GOT3 (cell line): ENCODE results near the gene TBCD.

Source experiments
- DNase-seq: peaks from one replicate; lab custom pipeline; 2025; ENCODE audit warnings: mixed read lengths; lab: John Stamatoyannopoulos, UW

TBCD gene

GRCh38 chr17:82810644-82811430 lies 59.0 kb downstream of the TBCD start:
- no peak for DNase-seq

- no peak for DNase-seq
Measured at GRCh38 chr17:82812058-82812457, 60.2 kb downstream of the TBCD start.

GRCh38 chr17:82812601-82813000 lies 60.7 kb downstream of the TBCD start:
- DNase-seq: no peak

GRCh38 chr17:82813299-82814051 lies 61.6 kb downstream of the TBCD start:
- DNase-seq: no peak

- no peak for DNase-seq
Measured at GRCh38 chr17:82814834-82815233, 63.0 kb downstream of the TBCD start.

- no peak for DNase-seq
Measured at GRCh38 chr17:82815354-82815753, 63.5 kb downstream of the TBCD start.

- no peak for DNase-seq
Measured at GRCh38 chr17:82815790-82816305, 64.0 kb downstream of the TBCD start.

GRCh38 chr17:82816358-82816757 lies 64.5 kb downstream of the TBCD start:
- DNase-seq: no peak

GRCh38 chr17:82817947-82818346 lies 66.1 kb downstream of the TBCD start:
- DNase-seq: no peak

GRCh38 chr17:82820278-82821251 lies 68.7 kb downstream of the TBCD start:
- no peak for DNase-seq

- DNase-seq: no peak
Measured at GRCh38 chr17:82821554-82821953, 69.7 kb downstream of the TBCD start.

GRCh38 chr17:82822281-82822680 lies 70.4 kb downstream of the TBCD start:
- no peak for DNase-seq

- no peak for DNase-seq
Measured at GRCh38 chr17:82823004-82823403, 71.1 kb downstream of the TBCD start.

GRCh38 chr17:82825540-82826124 lies 73.8 kb downstream of the TBCD start:
- DNase-seq: no peak

GRCh38 chr17:82826211-82826610 lies 74.3 kb downstream of the TBCD start:
- DNase-seq: no peak

- no peak for DNase-seq
Measured at GRCh38 chr17:82826956-82827355, 75.1 kb downstream of the TBCD start.

- DNase-seq: no peak
Measured at GRCh38 chr17:82828875-82829487, 77.1 kb downstream of the TBCD start.

- no peak for DNase-seq
Measured at GRCh38 chr17:82830249-82830661, 78.4 kb downstream of the TBCD start.

GRCh38 chr17:82831041-82831817 lies 79.4 kb downstream of the TBCD start:
- DNase-seq: no peak

GRCh38 chr17:82831818-82832200 lies 79.9 kb downstream of the TBCD start:
- DNase-seq: no peak
